HG03108 (cell line): Measurements from ENCODE around the gene PRSS53.
"Not testable (repeated sequence)": the region's sequence is repeated elsewhere in the genome, so short reads cannot be mapped to it uniquely, and the experiment has no call there.

ENCODE experiments used
- ATAC-seq: cut with Tn5 transposase; IDR thresholded peaks from one replicate; pipeline ENCODE4 v1.9.1; 2021; ENCODE audit warnings: moderate library complexity; ENCODE audit not compliant: unreplicated experiment

The PRSS53 gene

DNA sequence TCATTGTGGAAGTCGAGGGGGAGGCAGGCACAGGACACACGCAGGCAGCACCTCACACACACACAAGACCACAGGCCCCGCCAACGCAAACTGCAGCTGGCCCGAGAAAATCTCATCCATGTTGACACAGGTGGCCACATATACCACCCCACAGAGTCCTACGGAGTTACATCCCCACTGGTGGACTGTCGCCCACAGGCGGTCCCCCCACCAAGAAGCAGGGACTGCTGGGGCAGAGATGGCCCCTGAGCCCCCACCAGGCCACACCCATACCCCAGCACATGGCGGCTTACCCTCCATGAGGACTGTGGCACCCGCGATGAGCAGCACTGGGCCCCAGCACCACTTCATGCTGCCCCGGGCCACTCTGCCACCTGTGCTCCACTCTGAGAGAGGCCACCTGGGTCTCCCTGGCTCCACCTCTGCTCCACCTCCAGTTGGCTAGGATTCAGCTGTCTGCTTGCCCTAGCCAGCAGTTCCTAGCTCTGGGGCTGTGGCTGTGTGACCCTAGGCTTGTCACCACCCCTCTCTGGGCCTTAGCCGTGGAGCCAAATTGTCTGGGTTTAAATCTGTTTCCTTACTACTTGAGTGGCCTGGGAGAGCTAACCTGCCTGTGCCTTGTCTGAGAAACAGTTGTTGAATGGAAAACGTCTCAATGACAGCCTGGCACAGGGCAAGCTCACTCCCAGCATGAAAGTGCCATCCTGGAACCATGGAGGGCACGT, at the start of gene PRSS53:
Gene PRSS53, minus strand, starts transcription at position 485 of the 725 bp plus-strand sequence. Its CDS starts 134 bp downstream, at position 351.
- ATAC-seq = no peak

GRCh38 chr16:31136822-31137499, 48.2 kb upstream of the PRSS53 start:
- not testable (repeated sequence) for ATAC-seq

GRCh38 chr16:31136287-31136662, 47.5 kb upstream of the PRSS53 start:
- no peak for ATAC-seq

DNA sequence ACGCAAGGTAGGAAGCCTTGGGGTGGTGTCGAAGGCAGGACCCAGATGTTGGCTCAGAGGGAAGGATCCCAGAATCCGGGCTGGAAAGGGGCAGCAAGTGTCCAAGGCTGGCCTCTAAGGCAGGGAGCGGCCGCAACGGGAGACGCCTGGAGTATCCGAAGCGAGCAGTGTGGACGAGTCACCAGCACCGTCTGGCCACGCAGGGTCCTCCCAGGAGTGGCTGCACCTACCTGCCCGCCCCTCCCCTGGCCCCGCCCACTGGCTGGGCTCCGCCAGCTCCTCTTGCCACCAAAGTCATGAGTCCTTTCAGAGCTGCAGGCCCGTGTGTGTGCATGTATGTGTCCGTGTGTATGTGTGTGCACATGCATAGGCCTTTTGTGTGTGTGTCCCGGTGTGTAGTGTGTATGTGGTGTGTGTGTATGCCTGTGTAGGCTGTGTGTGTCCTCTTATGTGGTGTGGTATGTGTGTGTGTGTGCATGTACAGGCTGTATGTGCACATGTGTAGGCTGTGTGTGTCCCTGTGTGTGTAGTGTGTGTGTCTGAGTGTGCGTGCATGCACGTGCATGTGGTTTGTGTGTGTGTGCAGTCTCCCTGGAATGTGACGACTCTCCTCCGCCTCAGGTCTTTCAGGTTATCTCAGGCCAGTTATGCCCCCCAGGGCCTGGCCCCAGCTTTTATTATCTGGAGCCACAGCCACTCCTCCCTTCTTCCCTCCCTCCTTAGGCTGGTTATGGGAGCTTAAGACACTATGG, 47.0 kb upstream of the PRSS53 start, which contains the start of gene PRSS8:
Gene PRSS8, minus strand, starts transcription at position 193 of the 752 bp plus-strand sequence. CDS start 229 bp downstream, outside the sequence.
- ATAC-seq = no peak

GRCh38 chr16:31134625-31135534, 46.1 kb upstream of the PRSS53 start:
- no peak for ATAC-seq

DNA sequence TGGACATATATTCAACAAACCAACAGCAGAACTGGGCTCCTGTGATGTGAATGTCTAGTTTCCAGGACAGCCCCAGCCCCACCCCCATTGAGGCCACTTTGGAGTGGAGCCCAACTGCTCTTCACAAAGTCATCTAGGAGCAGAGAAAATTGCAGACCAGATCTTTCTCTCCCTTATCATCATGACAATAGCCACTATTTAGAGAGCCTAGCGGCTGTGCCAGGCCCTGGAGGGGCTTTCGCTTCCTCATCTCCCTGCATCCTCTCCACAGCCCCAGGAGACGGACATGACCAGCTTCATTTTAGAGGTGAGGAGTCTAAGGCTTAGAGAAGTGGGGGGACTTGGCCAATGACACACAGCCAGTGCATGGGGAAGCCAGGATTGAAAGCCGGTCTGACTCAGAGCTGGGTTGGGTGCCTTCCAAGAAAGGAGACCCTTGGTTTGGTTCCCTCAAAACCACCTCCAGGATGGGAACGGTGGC, 45.4 kb upstream of the PRSS53 start:
- no peak for ATAC-seq

DNA sequence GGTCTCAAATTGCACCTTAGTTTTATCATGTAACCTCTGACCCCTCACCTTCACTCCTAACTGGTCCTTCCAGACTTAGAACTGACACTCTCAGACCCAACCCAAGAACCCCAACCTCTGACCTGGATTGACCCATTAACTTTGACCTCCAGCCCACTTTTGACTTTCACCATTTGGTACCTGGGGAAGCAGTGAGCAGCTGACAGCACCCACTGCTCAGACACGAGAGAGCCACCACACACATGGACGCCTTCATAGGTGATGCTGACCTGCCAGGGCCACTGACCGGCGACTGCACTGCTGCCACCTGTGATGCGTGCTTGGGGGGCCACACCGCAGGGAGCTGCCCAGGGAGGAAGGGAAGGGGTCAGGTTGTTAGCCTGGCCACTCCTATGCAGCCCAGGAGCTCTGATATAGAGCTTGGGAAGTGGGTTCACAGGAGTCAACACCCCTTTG, 44.3 kb upstream of the PRSS53 start:
- ATAC-seq = no peak

- ATAC-seq = no peak
Observed at GRCh38 chr16:31132303-31132979, 43.7 kb upstream of the PRSS53 start.

- no peak for ATAC-seq
Observed at GRCh38 chr16:31131841-31132271, 43.1 kb upstream of the PRSS53 start.

GRCh38 chr16:31131416-31131815, 42.7 kb upstream of the PRSS53 start:
- ATAC-seq = no peak

DNA sequence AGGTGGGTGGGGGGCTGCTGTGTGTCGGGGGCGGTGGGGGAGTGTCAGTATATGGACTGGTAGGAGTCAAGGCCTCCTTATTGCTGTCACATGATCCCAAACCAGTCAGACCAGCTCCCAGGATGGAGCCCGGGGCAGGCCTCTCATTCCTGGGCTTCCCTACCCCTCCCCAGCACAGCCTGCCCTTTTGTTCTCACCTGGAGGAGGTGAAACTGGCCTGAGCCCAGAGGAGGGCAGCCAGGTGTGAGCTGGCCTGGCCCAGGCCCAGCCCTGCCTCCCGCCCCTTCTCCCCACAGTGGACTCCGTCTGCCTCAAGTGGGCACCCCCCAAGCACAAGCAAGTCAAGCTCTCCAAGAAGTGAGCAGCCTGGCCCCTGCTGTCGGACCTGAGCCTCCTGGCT, 42.2 kb upstream of the PRSS53 start:
- ATAC-seq = no peak

DNA sequence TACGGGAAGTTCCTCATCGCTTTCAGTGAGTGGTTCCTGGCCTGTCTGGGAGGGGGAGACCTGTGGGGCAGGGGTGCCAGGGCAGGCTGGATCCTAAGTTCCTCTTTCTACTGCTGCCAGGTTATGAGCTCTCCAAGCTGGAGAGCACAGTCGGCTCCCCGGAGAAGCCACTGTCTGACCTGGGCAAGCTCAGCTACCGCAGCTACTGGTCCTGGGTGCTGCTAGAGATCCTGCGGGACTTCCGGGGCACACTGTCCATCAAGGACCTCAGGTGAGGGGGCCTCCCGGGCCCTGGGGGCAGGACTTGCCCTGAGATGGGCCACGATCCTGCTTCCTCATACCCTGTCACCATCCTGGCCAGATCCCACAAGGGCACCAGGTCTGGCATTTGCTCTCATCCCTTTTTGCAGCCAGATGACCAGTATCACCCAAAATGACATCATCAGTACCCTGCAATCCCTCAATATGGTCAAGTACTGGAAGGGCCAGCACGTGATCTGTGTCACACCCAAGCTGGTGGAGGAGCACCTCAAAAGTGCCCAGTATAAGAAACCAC, 41.7 kb upstream of the PRSS53 start:
- ATAC-seq = no peak

- no peak for ATAC-seq
Observed at GRCh38 chr16:31129568-31130335, 41.0 kb upstream of the PRSS53 start.

DNA sequence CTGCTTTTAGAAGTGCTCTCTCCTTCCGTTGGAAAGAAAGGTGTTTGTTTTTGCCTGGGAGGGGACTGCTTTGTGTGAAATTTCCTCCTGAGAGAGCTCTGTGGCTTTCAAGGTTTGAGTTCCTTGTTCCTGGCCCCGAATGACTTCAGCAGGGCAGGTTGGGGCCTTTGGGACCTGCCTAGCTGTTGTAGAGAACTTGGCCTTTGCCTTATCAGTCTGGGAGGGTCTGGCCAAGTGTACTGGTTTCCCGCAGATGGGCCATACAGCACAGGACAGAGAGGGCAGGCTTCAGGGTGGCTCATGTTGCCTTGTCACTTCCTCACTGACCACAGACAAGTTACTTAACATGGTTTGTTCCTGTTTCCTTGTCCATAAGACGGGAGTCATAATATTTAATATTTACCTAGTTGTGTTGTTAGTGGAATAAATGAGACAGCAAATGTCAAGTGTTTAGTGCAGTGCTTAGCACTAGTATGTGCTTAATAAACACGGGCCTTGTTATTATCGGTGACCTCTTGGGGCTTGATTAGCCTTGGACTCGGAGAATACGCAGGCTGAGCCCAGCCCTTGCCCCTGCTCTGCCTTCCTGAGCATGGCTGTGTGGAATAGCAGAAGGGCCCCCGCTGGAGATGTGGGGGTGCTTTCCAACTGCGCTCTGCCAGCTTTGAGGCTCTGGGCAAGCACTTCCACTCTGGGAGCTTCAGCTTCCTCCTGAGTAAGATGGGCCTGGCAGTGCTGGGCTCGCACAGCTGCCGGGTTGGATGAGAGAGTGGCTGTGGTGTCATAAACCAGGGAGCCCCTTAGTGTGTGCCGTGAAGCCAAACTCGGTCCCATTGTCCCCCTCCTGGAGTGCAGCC, 40.2 kb upstream of the PRSS53 start:
- ATAC-seq = no peak

DNA sequence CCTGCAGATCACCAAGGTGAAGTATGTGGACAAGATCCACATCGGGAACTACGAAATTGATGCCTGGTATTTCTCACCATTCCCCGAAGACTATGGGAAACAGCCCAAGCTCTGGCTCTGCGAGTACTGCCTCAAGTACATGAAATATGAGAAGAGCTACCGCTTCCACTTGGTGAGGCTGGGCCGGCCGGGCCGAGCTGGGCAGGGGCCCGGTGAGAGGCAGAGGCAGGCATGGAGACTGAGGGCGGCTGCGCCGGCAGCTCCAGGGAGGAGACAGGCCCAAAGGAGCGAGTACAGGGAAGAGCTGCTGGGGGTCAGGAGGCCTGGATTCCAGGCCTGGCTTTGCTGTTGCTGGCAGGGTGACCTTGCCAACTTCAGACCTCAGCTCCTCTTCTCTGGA, 38.4 kb upstream of the PRSS53 start:
- ATAC-seq = no peak

GRCh38 chr16:31125844-31126243, 37.1 kb upstream of the PRSS53 start:
- ATAC-seq = no peak

- no peak for ATAC-seq
Observed at GRCh38 chr16:31120129-31120528, 31.4 kb upstream of the PRSS53 start.
